K562 (cell line): Measurements from ENCODE around the gene FAM156A.
"Not testable (repeated sequence)": the region's sequence is repeated elsewhere in the genome, so short reads cannot be mapped to it uniquely, and the experiment has no call there.

Experiments
- ATF3 ChIP-seq, 2 experiments: fragments of 450-650 bp in 1 of 2; sonication (generic) in 1 of 2; formaldehyde crosslinking in 1 of 2; IDR thresholded peaks in 1 of 2; conservative IDR thresholded peaks in 1 of 2; 2 replicates each; pipeline versions ENCODE4 v1.6.1 to v1.8.1; 2016 to 2023; ENCODE audit warnings: mild to moderate bottlenecking in 2 of 2, moderate library complexity in 2 of 2, inconsistent platforms in 1 of 2, missing genetic modification reagents in 1 of 2
- ATF7 ChIP-seq: fragments of 450-650 bp; IDR thresholded peaks from 2 replicates; pipeline ENCODE4 v1.7.1; 2014; ENCODE audit warnings: mild to moderate bottlenecking, moderate library complexity
- CREBBP ChIP-seq: IDR thresholded peaks from one replicate; pipeline ENCODE4 v1.6.1; 2012; ENCODE audit warnings: low read depth, mild to moderate bottlenecking, control low read depth, inconsistent platforms, low read length
- EGR1 ChIP-seq: fragments of 450-650 bp; conservative IDR thresholded peaks from 2 replicates; pipeline ENCODE4 v1.6.1; 2017; ENCODE audit warnings: mild to moderate bottlenecking
- FOXM1 ChIP-seq, 2 experiments: fragments of 450-650 bp in 1 of 2; sonication (generic) in 1 of 2; formaldehyde crosslinking in 1 of 2; IDR thresholded peaks; 2 replicates each; pipeline versions ENCODE4 v1.6.1 to v1.9.0; 2017 to 2022; ENCODE audit warnings: low read depth in 2 of 2, mild to moderate bottlenecking in 2 of 2, missing genetic modification reagents in 1 of 2, moderate library complexity in 1 of 2
- POLR2A ChIP-seq: fragments of 450-650 bp; conservative IDR thresholded peaks from 2 replicates; pipeline ENCODE4 v1.6.1; 2016
- POLR2AphosphoS5 ChIP-seq: IDR thresholded peaks from 2 replicates; pipeline ENCODE4 v1.6.1; 2011; ENCODE audit warnings: mild to moderate bottlenecking, low read depth, low read length, moderate library complexity; ENCODE audit not compliant: control insufficient read depth, insufficient read depth
- RCOR1 ChIP-seq, 2 experiments: IDR thresholded peaks; 2 replicates each; pipeline ENCODE4 v1.6.1; 2012; ENCODE audit warnings: low read depth in 2 of 2, low read length in 2 of 2, borderline replicate concordance in 1 of 2, improper control_type of control experiment in 1 of 2
- SMAD3 ChIP-seq: fragments of 450-650 bp; formaldehyde crosslinking; conservative IDR thresholded peaks from 2 replicates; pipeline ENCODE4 v1.4.0; 2020; ENCODE audit warnings: mild to moderate bottlenecking
- SMC3 ChIP-seq: conservative IDR thresholded peaks from 2 replicates; pipeline ENCODE4 v1.6.1; 2011; ENCODE audit warnings: low read depth, low read length, improper control_type of control experiment; ENCODE audit not compliant: insufficient read depth
- TF ChIP-seq, protein P1 (sequence below), 3 experiments: IDR thresholded peaks in 2 of 3; conservative IDR thresholded peaks in 1 of 3; 2 replicates each; pipeline ENCODE4 v1.5.1; 2011 to 2012; ENCODE audit warnings: low read length in 3 of 3, mild to moderate bottlenecking in 3 of 3, control low read depth in 2 of 3, improper control_type of control experiment in 1 of 3, inconsistent platforms in 1 of 3, low read depth in 1 of 3, mixed read lengths in 1 of 3, moderate library complexity in 1 of 3; ENCODE audit not compliant: insufficient read depth in 2 of 3
- TF ChIP-seq, protein P2 (sequence below): sonication (generic); formaldehyde crosslinking; IDR thresholded peaks from 2 replicates; pipeline ENCODE4 v1.8.1; 2023; ENCODE audit warnings: mild to moderate bottlenecking, missing genetic modification reagents

- TF ChIP-seq ATF7; CREBBP; POLR2A; RCOR1 (IDR thresholded peaks at IDR 0.05; ENCODE audit: borderline replicate concordance in 1 of 2, low read depth in 2 of 2, low read length in 2 of 2); SMAD3; SMC3; FOXM1 (IDR thresholded peaks at IDR 0.05; ENCODE audit: low read depth); FOXM1 (CRISPR knock-in tag; IDR thresholded peaks at IDR 0.05; ENCODE audit: low read depth); POLR2AphosphoS5; EGR1; ATF3 (IDR thresholded peaks at IDR 0.05); ATF3 (CRISPR knock-in tag; conservative IDR thresholded peaks at IDR 0.05): not testable (repeated sequence)
- TF ChIP-seq, protein P1, sequence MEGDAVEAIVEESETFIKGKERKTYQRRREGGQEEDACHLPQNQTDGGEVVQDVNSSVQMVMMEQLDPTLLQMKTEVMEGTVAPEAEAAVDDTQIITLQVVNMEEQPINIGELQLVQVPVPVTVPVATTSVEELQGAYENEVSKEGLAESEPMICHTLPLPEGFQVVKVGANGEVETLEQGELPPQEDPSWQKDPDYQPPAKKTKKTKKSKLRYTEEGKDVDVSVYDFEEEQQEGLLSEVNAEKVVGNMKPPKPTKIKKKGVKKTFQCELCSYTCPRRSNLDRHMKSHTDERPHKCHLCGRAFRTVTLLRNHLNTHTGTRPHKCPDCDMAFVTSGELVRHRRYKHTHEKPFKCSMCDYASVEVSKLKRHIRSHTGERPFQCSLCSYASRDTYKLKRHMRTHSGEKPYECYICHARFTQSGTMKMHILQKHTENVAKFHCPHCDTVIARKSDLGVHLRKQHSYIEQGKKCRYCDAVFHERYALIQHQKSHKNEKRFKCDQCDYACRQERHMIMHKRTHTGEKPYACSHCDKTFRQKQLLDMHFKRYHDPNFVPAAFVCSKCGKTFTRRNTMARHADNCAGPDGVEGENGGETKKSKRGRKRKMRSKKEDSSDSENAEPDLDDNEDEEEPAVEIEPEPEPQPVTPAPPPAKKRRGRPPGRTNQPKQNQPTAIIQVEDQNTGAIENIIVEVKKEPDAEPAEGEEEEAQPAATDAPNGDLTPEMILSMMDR (IDR thresholded peaks at IDR 0.05 in 2 of 3, conservative IDR thresholded peaks at IDR 0.05 in 1 of 3; ENCODE audit: insufficient read depth in 2 of 3, low read depth in 1 of 3, low read length in 3 of 3), result not testable (repeated sequence)
- TF ChIP-seq, protein P2, sequence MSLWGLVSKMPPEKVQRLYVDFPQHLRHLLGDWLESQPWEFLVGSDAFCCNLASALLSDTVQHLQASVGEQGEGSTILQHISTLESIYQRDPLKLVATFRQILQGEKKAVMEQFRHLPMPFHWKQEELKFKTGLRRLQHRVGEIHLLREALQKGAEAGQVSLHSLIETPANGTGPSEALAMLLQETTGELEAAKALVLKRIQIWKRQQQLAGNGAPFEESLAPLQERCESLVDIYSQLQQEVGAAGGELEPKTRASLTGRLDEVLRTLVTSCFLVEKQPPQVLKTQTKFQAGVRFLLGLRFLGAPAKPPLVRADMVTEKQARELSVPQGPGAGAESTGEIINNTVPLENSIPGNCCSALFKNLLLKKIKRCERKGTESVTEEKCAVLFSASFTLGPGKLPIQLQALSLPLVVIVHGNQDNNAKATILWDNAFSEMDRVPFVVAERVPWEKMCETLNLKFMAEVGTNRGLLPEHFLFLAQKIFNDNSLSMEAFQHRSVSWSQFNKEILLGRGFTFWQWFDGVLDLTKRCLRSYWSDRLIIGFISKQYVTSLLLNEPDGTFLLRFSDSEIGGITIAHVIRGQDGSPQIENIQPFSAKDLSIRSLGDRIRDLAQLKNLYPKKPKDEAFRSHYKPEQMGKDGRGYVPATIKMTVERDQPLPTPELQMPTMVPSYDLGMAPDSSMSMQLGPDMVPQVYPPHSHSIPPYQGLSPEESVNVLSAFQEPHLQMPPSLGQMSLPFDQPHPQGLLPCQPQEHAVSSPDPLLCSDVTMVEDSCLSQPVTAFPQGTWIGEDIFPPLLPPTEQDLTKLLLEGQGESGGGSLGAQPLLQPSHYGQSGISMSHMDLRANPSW (CRISPR knock-in tag), result not testable (repeated sequence)
Observed at GRCh38 chrX:52909313-52909969, 48.9 kb downstream of the FAM156A start.
